Measurements from ENCODE around the gene FTO. TPM values are rescaled to one million over a fixed set of nuclear protein-coding genes. Genes with fewer than 3 reads are reported as not detected.

The FTO gene
- polyA plus RNA-seq, 2 of the 4 experiments (the other 2 are of a cell fraction), result 48.7 to 101 TPM

- 66% methylated on average over 6 of the region's 6 CpGs for WGBS (ENCODE audit: missing lambda C conversion rate)
- CTCF ChIA-PET, result interaction anchor here (0.6 to 0.7 kb wide), 2 partner anchors 375 to 433 kb away, joined by 4 to 5 read pairs; no protein-coding TSS in a partner anchor
- Histone ChIP-seq H3K4me2 (no peak overlapping the region), H3K4me1 (no peaks in the 10 kb centered on the region), H3K4me3 (no peak overlapping the region), H3K27ac (no peak overlapping the region), H3K9me3 (no peaks in the 10 kb centered on the region)
- no peak for DNase-seq (ENCODE audit: low read depth in 1 of 2, low spot score in 1 of 2)
- no peak for FAIRE-seq
- POLR2A ChIA-PET, result no interaction called here
- no peak for ATAC-seq
- TF ChIP-seq E2F6 (IDR thresholded peaks at IDR 0.05; ENCODE audit: borderline replicate concordance, low read depth) (no peak), EHF (CRISPR knock-in tag; IDR thresholded peaks at IDR 0.05) (no peak), POLR2AphosphoS2 (conservative IDR thresholded peaks at IDR 0.05; ENCODE audit: low read length) (no peak), USF2 (IDR thresholded peaks at IDR 0.05) (no peak), BCL3 (IDR thresholded peaks at IDR 0.05) (no peak), CHD2 (IDR thresholded peaks at IDR 0.05; ENCODE audit: low read length, partially characterized antibody) (no peak), RCOR1 (IDR thresholded peaks at IDR 0.05; ENCODE audit: low read depth, low read length) (no peak), CEBPB (IDR thresholded peaks at IDR 0.05) (no peak)
Measured at GRCh38 chr16:54125751-54126655, 422.0 kb downstream of the FTO start.

GRCh38 chr16:54126907-54127306 lies 423.0 kb downstream of the FTO start:
- CTCF ChIA-PET, result interaction anchor here (0.6 to 0.7 kb wide), 2 partner anchors 376 to 434 kb away, joined by 4 to 5 read pairs; no protein-coding TSS in a partner anchor
- Histone ChIP-seq H3K4me3 (no peak overlapping the region), H3K27ac (no peak overlapping the region), H3K4me1 (no peaks in the 10 kb centered on the region), H3K4me2 (no peak overlapping the region), H3K9me3 (no peaks in the 10 kb centered on the region)
- TF ChIP-seq PBX3 (IDR thresholded peaks at IDR 0.05) (no peak), MAZ (IDR thresholded peaks at IDR 0.05; ENCODE audit: borderline replicate concordance, low read depth, low read length) (no peak), RCOR1 (IDR thresholded peaks at IDR 0.05; ENCODE audit: low read depth, low read length) (no peak), EP300 (IDR thresholded peaks at IDR 0.05) (no peak), RARB (CRISPR knock-in tag; IDR thresholded peaks at IDR 0.05) (no peak), HES2 (IDR thresholded peaks at IDR 0.05) (no peak), HOXB13 (CRISPR knock-in tag; IDR thresholded peaks at IDR 0.05; ENCODE audit: low read depth) (no peak), FOXS1 (CRISPR knock-in tag; IDR thresholded peaks at IDR 0.05) (no peak), NPAS2 (CRISPR knock-in tag; IDR thresholded peaks at IDR 0.05; ENCODE audit: borderline replicate concordance) (no peak)
- POLR2A ChIA-PET, result no interaction called here
- FAIRE-seq (no peak), ATAC-seq (no peak), DNase-seq (ENCODE audit: low read depth in 1 of 2, low spot score in 1 of 2) (no peak)
- WGBS (ENCODE audit: missing lambda C conversion rate), result 56% methylated on average over 4 of the region's 4 CpGs

GRCh38 chr16:54128629-54129234 lies 424.8 kb downstream of the FTO start:
- TF ChIP-seq CBX8 (IDR thresholded peaks at IDR 0.05), result no peak
- no peak for TF ChIP-seq ELK1 (IDR thresholded peaks at IDR 0.05; ENCODE audit: low read depth, low read length)
- no peak for TF ChIP-seq USF2 (IDR thresholded peaks at IDR 0.05)
- no peak for TF ChIP-seq BCL3 (IDR thresholded peaks at IDR 0.05)
- no peak overlapping the region for H3K4me3 ChIP-seq
- FAIRE-seq (no peak), DNase-seq (ENCODE audit: low read depth in 1 of 2, low spot score in 1 of 2) (no peak), ATAC-seq (no peak)
- no peak overlapping the region for H3K27ac ChIP-seq
- no peaks in the 10 kb centered on the region for H3K4me1 ChIP-seq
- WGBS (ENCODE audit: missing lambda C conversion rate), result 68% methylated on average over 5 of the region's 5 CpGs
- H3K4me2 ChIP-seq, result no peak overlapping the region
- CTCF ChIA-PET, result interaction anchor here (1.2 kb wide), 1 partner anchor 13 kb away, joined by 4 read pairs; no protein-coding TSS in a partner anchor
- POLR2A ChIA-PET, result no interaction called here
- H3K9me3 ChIP-seq, result no peaks in the 10 kb centered on the region

Measured in A549 (cell line).